Measurements from ENCODE around the gene AATK. TPM values are rescaled to one million over a fixed set of nuclear protein-coding genes. Genes with fewer than 3 reads are reported as not detected.

Gene AATK
- total and polyA plus RNA-seq, 2 experiments from 2014 or later: 1.1 to 5.0 TPM

MicroRNA genes within 50 kb of the gene (microRNA counts, 767-probe panel; counts per million panel counts)
- microRNA hsa-miR-1250 (not detected), microRNA hsa-miR-338-3p (2,767 counts per million, percentile 5 among the panel's probes with 10 or more counts), microRNA hsa-miR-338-5p (not detected), microRNA hsa-miR-657 (not detected)

Small RNA genes lying within 50 kb of the gene (microRNA-seq; reads per million reads assigned to microRNA genes)
- gene MIR1250: not detected
- not detected for gene MIR3065
- gene MIR338: not detected
- gene MIR657: not detected

Small RNA genes lying within 50 kb of the gene (small RNA-seq; reads per million reads assigned to genes)
- gene MIR1250 (ENCODE audit: low replicate concordance) (not detected), gene MIR3065 (ENCODE audit: low replicate concordance) (0.90 reads per million, percentile 58 among the genes with 10 or more reads in this experiment), gene MIR657 (ENCODE audit: low replicate concordance) (not detected)

Other genes with a start within 250 kb of the AATK start
- gene CHMP6, start 174.4 kb downstream of the AATK start, total RNA-seq (2014; rRNA removed; shearing (Covaris generic)): 8.2 and 12.3 TPM in 2 replicates
- gene CHMP6, start 174.4 kb downstream of the AATK start, polyA plus RNA-seq (2016; fragmentation: Nextera tagmentation; extraction: Ambion mirVana): 13.2 and 14.0 TPM in 2 replicates
- gene BAIAP2, start 131.1 kb downstream of the AATK start, total RNA-seq (2014; rRNA removed; shearing (Covaris generic)): 16.7 and 22.7 TPM in 2 replicates
- 21.7 and 22.7 TPM in 2 replicates for gene BAIAP2, start 131.1 kb downstream of the AATK start, polyA plus RNA-seq (2016; fragmentation: Nextera tagmentation; extraction: Ambion mirVana)
- gene PVALEF, start 714 bp downstream of the AATK start, total RNA-seq (2014; rRNA removed; shearing (Covaris generic)): not detected in 2 replicates
- not detected in 2 replicates for gene PVALEF, start 714 bp downstream of the AATK start, polyA plus RNA-seq (2016; fragmentation: Nextera tagmentation; extraction: Ambion mirVana)
- gene CEP131, start 56.7 kb upstream of the AATK start, total RNA-seq (2014; rRNA removed; shearing (Covaris generic)): 29.0 and 35.5 TPM in 2 replicates
- gene CEP131, start 56.7 kb upstream of the AATK start, polyA plus RNA-seq (2016; fragmentation: Nextera tagmentation; extraction: Ambion mirVana): 26.8 and 29.4 TPM in 2 replicates
- 25.3 and 37.5 TPM in 2 replicates for gene TEPSIN, start 72.8 kb upstream of the AATK start, total RNA-seq (2014; rRNA removed; shearing (Covaris generic))
- gene TEPSIN, start 72.8 kb upstream of the AATK start, polyA plus RNA-seq (2016; fragmentation: Nextera tagmentation; extraction: Ambion mirVana): 4.4 and 5.5 TPM in 2 replicates
- 17.9 and 21.5 TPM in 2 replicates for gene NDUFAF8, start 73.1 kb upstream of the AATK start, total RNA-seq (2014; rRNA removed; shearing (Covaris generic))
- 156 and 175 TPM in 2 replicates for gene NDUFAF8, start 73.1 kb upstream of the AATK start, polyA plus RNA-seq (2016; fragmentation: Nextera tagmentation; extraction: Ambion mirVana)
- gene SLC38A10, start 129.1 kb upstream of the AATK start, total RNA-seq (2014; rRNA removed; shearing (Covaris generic)): 51.7 and 55.8 TPM in 2 replicates
- 17.1 and 18.3 TPM in 2 replicates for gene SLC38A10, start 129.1 kb upstream of the AATK start, polyA plus RNA-seq (2016; fragmentation: Nextera tagmentation; extraction: Ambion mirVana)
- gene BAHCC1, start 229.2 kb upstream of the AATK start, total RNA-seq (2014; rRNA removed; shearing (Covaris generic)): 1.1 and 1.8 TPM in 2 replicates
- 0.17 and 0.24 TPM in 2 replicates for gene BAHCC1, start 229.2 kb upstream of the AATK start, polyA plus RNA-seq (2016; fragmentation: Nextera tagmentation; extraction: Ambion mirVana)

All from GM23338 (cell line).